Measurements from ENCODE around the gene SLC4A1. TPM values are rescaled to one million over a fixed set of nuclear protein-coding genes. Genes with fewer than 3 reads are reported as not detected.
A peak's percentile ranks its signal among the peaks of the same experiment; 100 is the strongest.

SLC4A1 gene
- total and polyA plus RNA-seq, 4 donors = 0.14 to 1,478 TPM; not detected in 2

DNA sequence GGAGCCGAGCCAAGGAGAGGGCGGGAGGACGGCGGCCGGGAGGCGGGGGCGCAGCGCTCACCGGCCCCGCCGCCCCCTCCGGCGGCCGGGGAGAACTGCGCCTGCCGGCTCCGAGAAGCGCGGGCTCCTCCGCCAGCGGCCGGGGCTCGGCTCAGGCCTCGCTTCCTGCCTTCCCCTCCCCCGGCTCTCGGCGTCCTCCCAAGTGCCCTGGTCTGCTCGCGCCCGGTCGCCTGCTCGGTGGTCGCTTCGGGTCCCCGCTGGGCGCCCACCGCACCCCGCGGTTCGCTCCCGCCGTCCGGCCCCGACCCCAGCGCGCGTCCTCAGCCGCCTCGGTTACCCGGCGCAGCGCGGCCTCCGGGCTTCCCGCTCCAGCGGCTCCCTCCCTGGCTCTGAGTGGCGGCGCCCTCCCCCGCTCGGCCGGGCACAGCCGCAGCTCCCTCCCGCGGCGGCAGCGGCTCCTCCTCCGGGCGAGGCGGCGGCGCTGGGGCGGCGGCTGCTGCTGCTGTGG, 48.8 kb downstream of the SLC4A1 start:
- Histone ChIP-seq H3K36me3 (ENCODE audit: control insufficient read depth in 4 of 4, insufficient read depth in 3 of 4, low read depth in 1 of 4, low read length in 3 of 4) (peaks cover 7 to 26% (median 23%) of the 10 kb centered on the region in 4 donors), H3K9me3 (ENCODE audit: control insufficient read depth in 4 of 4, low read length in 3 of 4) (no peaks in the 10 kb centered on the region), H3K27me3 (ENCODE audit: control insufficient read depth in 4 of 4, insufficient read depth in 4 of 4, low read length in 3 of 4) (no peaks in the 10 kb centered on the region), H3K4me1 (ENCODE audit: control insufficient read depth in 4 of 4, insufficient read depth in 4 of 4, low read length in 3 of 4) (peaks cover 17 to 45% (median 39%) of the 10 kb centered on the region in 4 donors), H3K27ac (ENCODE audit: low read depth in 1 of 2, low read length in 2 of 2) (peak overlapping the region; percentile 93 to 94), H3K9ac (ENCODE audit: low read depth in 1 of 2, low read length in 2 of 2) (peak overlapping the region in 1 of 2 donors; percentile 72), H3K4me3 (ENCODE audit: low read depth in 1 of 3, low read length in 3 of 3) (peak overlapping the region in 2 of 3 donors; percentile 66 to 93)
- WGBS = under 1% methylated on average over 73 of the region's 73 CpGs
- TF ChIP-seq HNF4A (conservative IDR thresholded peaks at IDR 0.05) = no peak
- no peak for TF ChIP-seq ZBTB33 (IDR thresholded peaks at IDR 0.05)
- TF ChIP-seq, protein P1, sequence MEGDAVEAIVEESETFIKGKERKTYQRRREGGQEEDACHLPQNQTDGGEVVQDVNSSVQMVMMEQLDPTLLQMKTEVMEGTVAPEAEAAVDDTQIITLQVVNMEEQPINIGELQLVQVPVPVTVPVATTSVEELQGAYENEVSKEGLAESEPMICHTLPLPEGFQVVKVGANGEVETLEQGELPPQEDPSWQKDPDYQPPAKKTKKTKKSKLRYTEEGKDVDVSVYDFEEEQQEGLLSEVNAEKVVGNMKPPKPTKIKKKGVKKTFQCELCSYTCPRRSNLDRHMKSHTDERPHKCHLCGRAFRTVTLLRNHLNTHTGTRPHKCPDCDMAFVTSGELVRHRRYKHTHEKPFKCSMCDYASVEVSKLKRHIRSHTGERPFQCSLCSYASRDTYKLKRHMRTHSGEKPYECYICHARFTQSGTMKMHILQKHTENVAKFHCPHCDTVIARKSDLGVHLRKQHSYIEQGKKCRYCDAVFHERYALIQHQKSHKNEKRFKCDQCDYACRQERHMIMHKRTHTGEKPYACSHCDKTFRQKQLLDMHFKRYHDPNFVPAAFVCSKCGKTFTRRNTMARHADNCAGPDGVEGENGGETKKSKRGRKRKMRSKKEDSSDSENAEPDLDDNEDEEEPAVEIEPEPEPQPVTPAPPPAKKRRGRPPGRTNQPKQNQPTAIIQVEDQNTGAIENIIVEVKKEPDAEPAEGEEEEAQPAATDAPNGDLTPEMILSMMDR (IDR thresholded peaks at IDR 0.05; ENCODE audit: low read depth, low read length, missing input control) = peak; percentile 65
- no peak for TF ChIP-seq TAF1 (conservative IDR thresholded peaks at IDR 0.05)
- no peak for TF ChIP-seq REST (IDR thresholded peaks at IDR 0.05)
- DNase-seq (ENCODE audit: low spot score) = peak; percentile 62

GRCh38 chr17:44218344-44219107, 49.4 kb downstream of the SLC4A1 start:
- peak; percentile 89 for DNase-seq (ENCODE audit: low spot score)
- Histone ChIP-seq H3K9me3 (ENCODE audit: control insufficient read depth in 4 of 4, low read length in 3 of 4) (no peaks in the 10 kb centered on the region), H3K27ac (ENCODE audit: low read depth in 1 of 2, low read length in 2 of 2) (peak overlapping the region; percentile 93 to 94), H3K4me1 (ENCODE audit: control insufficient read depth in 4 of 4, insufficient read depth in 4 of 4, low read length in 3 of 4) (peaks cover 15 to 39% (median 33%) of the 10 kb centered on the region in 4 donors), H3K27me3 (ENCODE audit: control insufficient read depth in 4 of 4, insufficient read depth in 4 of 4, low read length in 3 of 4) (no peaks in the 10 kb centered on the region), H3K9ac (ENCODE audit: low read depth in 1 of 2, low read length in 2 of 2) (peak overlapping the region; percentile 20 to 66), H3K4me3 (ENCODE audit: low read depth in 1 of 3, low read length in 3 of 3) (peak overlapping the region in 2 of 3 donors; percentile 59 to 93), H3K36me3 (ENCODE audit: control insufficient read depth in 4 of 4, insufficient read depth in 3 of 4, low read depth in 1 of 4, low read length in 3 of 4) (peaks cover 11 to 29% (median 27%) of the 10 kb centered on the region in 4 donors)
- peak in 1 of 2 donors; percentile 65 for TF ChIP-seq GABPA (IDR thresholded peaks at IDR 0.05 in 1 of 2, conservative IDR thresholded peaks at IDR 0.05 in 1 of 2)
- TF ChIP-seq RAD21 (IDR thresholded peaks at IDR 0.05) = peak; percentile 46 to 54
- peak; percentile 31 for TF ChIP-seq SP1 (IDR thresholded peaks at IDR 0.05)
- no peak for TF ChIP-seq FOXA2 (IDR thresholded peaks at IDR 0.05)
- no peak for TF ChIP-seq JUND (IDR thresholded peaks at IDR 0.05)
- TF ChIP-seq RXRA (IDR thresholded peaks at IDR 0.05) = peak in 1 of 2 donors; percentile 21
- no peak for TF ChIP-seq HNF4A (conservative IDR thresholded peaks at IDR 0.05)
- peak; percentile 32 for TF ChIP-seq REST (IDR thresholded peaks at IDR 0.05)
- TF ChIP-seq, protein P1 (IDR thresholded peaks at IDR 0.05; ENCODE audit: low read depth, low read length, missing input control) = peak; percentile 59
- WGBS = under 1% methylated on average over 88 of the region's 89 CpGs

All from liver (tissue), 9 donors.